Vagina (tissue), 2 donors: ENCODE data around the gene CAV1. TPM values are rescaled to one million over a fixed set of nuclear protein-coding genes. Genes with fewer than 3 reads are reported as not detected.
A peak's percentile ranks its signal among the peaks of the same experiment; 100 is the strongest.

ENCODE experiments used
- DNase-seq, 2 donors: peaks; one replicate each; pipeline ENCODE4 v3.0.0-alpha.2; 2017; ENCODE audit errors: extremely low spot score in 2 of 2
- H3K27ac ChIP-seq: fragments of 200-600 bp; sonication (generic); one replicate; pipeline ENCODE4 v1.5.1; 2019
- H3K27me3 ChIP-seq: fragments of 200-600 bp; sonication (generic); one replicate; pipeline ENCODE4 v1.5.1; 2019
- H3K36me3 ChIP-seq, 2 donors: fragments of 200-600 bp; sonication (generic); one replicate each; pipeline ENCODE4 v1.5.1; 2017 to 2019
- H3K4me1 ChIP-seq: fragments of 200-600 bp; sonication (generic); one replicate; pipeline ENCODE4 v1.5.1; 2019
- H3K4me3 ChIP-seq, 2 donors: fragments of 200-600 bp; sonication (generic); 1 replicate in 1 of 2; 2 replicates in 1 of 2; pipeline ENCODE4 v1.5.1; 2016 to 2019
- H3K9me3 ChIP-seq: fragments of 200-600 bp; sonication (generic); one replicate; pipeline ENCODE4 v1.5.1; 2019
- CTCF ChIP-seq, 3 experiments: fragments of 450-650 bp in 2 of 3; fragments of 200-600 bp in 1 of 3; sonication (generic) in 1 of 3; IDR thresholded peaks; one replicate each; pipeline ENCODE4 v1.5.1; 2017 to 2019; ENCODE audit warnings: antibody characterized with exemption in 3 of 3, mild to moderate bottlenecking in 2 of 3, moderate library complexity in 2 of 3
- POLR2A ChIP-seq, 2 donors: fragments of 450-650 bp; IDR thresholded peaks; one replicate each; pipeline ENCODE4 v1.6.1; 2017; ENCODE audit warnings: antibody characterized with exemption in 2 of 2, mild to moderate bottlenecking in 2 of 2, moderate library complexity in 2 of 2
- POLR2AphosphoS5 ChIP-seq, 2 donors: sonication (generic); formaldehyde crosslinking; IDR thresholded peaks; one replicate each; pipeline ENCODE4 v1.9.0; 2017; ENCODE audit warnings: antibody characterized with exemption in 2 of 2, mild to moderate bottlenecking in 2 of 2, low read depth in 1 of 2; ENCODE audit not compliant: insufficient read depth in 1 of 2
- intact Hi-C: fragments of 100-400 bp; cut with DNase I; formaldehyde crosslinking; loops from one replicate; pipeline ENCODE4 v1.15.1; 2023
- total RNA-seq: library from RNA; depleted of rRNA; stranded (reverse); fragments of >200 nt; gene quantifications from one replicate; pipeline ENCODE4 v1.2.3, GENCODE V29; 2016

CAV1 gene
- total RNA-seq, 1 donor from 2014 or later, result 162 TPM

DNA sequence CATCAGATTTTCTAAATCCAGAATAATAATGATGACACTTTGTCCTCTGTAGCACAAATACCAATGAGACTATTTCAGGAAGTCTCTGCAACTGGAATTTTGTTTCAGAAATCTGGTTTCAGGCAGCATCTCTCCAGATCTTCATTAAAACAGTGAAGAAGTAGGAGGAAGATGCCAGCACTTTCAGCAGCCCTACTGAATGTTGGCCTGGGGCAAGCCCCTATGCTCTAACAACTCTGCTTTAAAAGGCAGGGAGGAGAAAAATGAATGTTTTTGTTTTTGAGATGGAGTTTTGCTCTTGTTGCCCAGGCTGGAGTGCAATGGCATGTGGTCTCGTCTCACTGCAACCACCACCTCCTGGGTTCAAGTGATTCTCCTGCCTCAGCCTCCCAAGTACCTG, 7.2 kb upstream of the CAV1 start:
- H3K4me3 ChIP-seq, result no peak overlapping the region
- no peak for DNase-seq
- H3K9me3 ChIP-seq, result no peaks in the 10 kb centered on the region
- intact Hi-C loops, result no loop called here
- H3K36me3 ChIP-seq, result no peaks in the 10 kb centered on the region
- H3K4me1 ChIP-seq, result peaks cover 16% of the 10 kb centered on the region
- no peaks in the 10 kb centered on the region for H3K27me3 ChIP-seq
- no peak overlapping the region for H3K27ac ChIP-seq
- no peak for TF ChIP-seq POLR2AphosphoS5 (IDR thresholded peaks at IDR 0.05; ENCODE audit: insufficient read depth in 1 of 2, low read depth in 1 of 2)
- TF ChIP-seq POLR2A (IDR thresholded peaks at IDR 0.05), result no peak
- no peak for TF ChIP-seq CTCF (IDR thresholded peaks at IDR 0.05)

DNA sequence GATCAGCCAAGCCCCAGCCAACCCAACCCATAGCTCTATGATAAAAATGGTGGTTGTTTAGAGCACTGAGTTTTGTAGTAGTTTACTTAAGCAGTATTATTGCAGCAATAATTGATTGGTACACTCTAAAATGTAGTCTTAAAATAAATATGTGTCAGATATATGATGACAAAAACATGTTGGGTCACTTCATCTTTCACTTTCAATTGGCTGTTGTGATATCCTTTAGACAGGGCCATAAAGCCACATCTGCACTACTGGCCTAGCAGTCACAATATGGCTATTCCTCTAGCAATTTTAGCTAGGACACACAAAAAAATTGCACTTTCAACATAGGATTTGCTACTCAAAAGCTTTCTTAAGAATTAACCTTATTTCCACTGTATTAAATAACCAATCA, 5.9 kb upstream of the CAV1 start:
- H3K27ac ChIP-seq, result no peak overlapping the region
- TF ChIP-seq POLR2AphosphoS5 (IDR thresholded peaks at IDR 0.05; ENCODE audit: insufficient read depth in 1 of 2, low read depth in 1 of 2) (no peak), CTCF (IDR thresholded peaks at IDR 0.05) (no peak), POLR2A (IDR thresholded peaks at IDR 0.05) (no peak)
- H3K36me3 ChIP-seq, result no peaks in the 10 kb centered on the region
- DNase-seq, result no peak
- H3K4me3 ChIP-seq, result no peak overlapping the region
- H3K4me1 ChIP-seq, result peaks cover 19% of the 10 kb centered on the region
- no peaks in the 10 kb centered on the region for H3K9me3 ChIP-seq
- intact Hi-C loops, result no loop called here
- no peaks in the 10 kb centered on the region for H3K27me3 ChIP-seq

GRCh38 chr7:116521046-116521664, 3.7 kb upstream of the CAV1 start:
- no peak for DNase-seq
- intact Hi-C loops, result no loop called here
- H3K27ac ChIP-seq, result no peak overlapping the region

GRCh38 chr7:116522247-116522646, 2.6 kb upstream of the CAV1 start:
- Histone ChIP-seq H3K27ac (no peak overlapping the region), H3K4me3 (no peak overlapping the region), H3K27me3 (no peaks in the 10 kb centered on the region), H3K4me1 (peaks cover 28% of the 10 kb centered on the region), H3K9me3 (no peaks in the 10 kb centered on the region), H3K36me3 (no peaks in the 10 kb centered on the region)
- DNase-seq, result no peak
- TF ChIP-seq POLR2AphosphoS5 (IDR thresholded peaks at IDR 0.05; ENCODE audit: insufficient read depth in 1 of 2, low read depth in 1 of 2) (peak in 1 of 2 donors; percentile 82), POLR2A (IDR thresholded peaks at IDR 0.05) (no peak)
- intact Hi-C loops, result no loop called here

More at GRCh38 chr7:116521046-116521664, 3.7 kb upstream of the CAV1 start:
- peaks cover 19% of the 10 kb centered on the region for H3K4me1 ChIP-seq
- no peaks in the 10 kb centered on the region for H3K27me3 ChIP-seq
- TF ChIP-seq POLR2AphosphoS5 (IDR thresholded peaks at IDR 0.05; ENCODE audit: insufficient read depth in 1 of 2, low read depth in 1 of 2), result no peak
- no peak for TF ChIP-seq POLR2A (IDR thresholded peaks at IDR 0.05)
- no peak for TF ChIP-seq CTCF (IDR thresholded peaks at IDR 0.05)
- no peak overlapping the region for H3K4me3 ChIP-seq
- no peaks in the 10 kb centered on the region for H3K36me3 ChIP-seq
- no peaks in the 10 kb centered on the region for H3K9me3 ChIP-seq

DNA sequence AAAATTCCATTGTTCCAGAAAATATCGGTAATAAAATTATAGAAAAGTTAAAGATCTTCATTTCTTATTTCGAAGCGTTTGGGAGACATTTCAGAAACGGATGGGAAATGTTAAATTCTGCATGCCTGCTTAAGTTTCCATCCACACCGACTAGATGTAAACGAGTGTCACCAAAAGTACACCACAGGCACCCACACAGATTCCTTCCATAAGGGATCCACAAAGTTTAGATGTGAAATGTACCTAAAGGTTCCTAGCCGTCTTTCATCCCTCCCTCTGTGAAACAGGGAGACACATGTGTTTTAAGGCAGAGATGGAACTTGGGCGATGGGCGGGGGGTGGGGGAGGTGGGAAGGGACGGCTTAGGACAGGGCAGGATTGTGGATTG, 621 bp upstream of the CAV1 start:
- Histone ChIP-seq H3K27ac (peak overlapping the region; percentile 98), H3K9me3 (no peaks in the 10 kb centered on the region), H3K27me3 (no peaks in the 10 kb centered on the region), H3K4me3 (peak overlapping the region; percentile 80 to 92), H3K36me3 (peaks cover 0 to 10% of the 10 kb centered on the region in 2 donors), H3K4me1 (peaks cover 38% of the 10 kb centered on the region)
- intact Hi-C loops, result no loop called here
- DNase-seq, result no peak
- TF ChIP-seq CTCF (IDR thresholded peaks at IDR 0.05) (no peak), POLR2A (IDR thresholded peaks at IDR 0.05) (no peak), POLR2AphosphoS5 (IDR thresholded peaks at IDR 0.05; ENCODE audit: insufficient read depth in 1 of 2, low read depth in 1 of 2) (no peak)
